Activated naive CD8-positive, alpha-beta T cell treated with anti-CD3 and anti-CD28 coated beads, Interleukin-2, amount 10 ng/mL, durations not matched to agents 7 days and 5 days (primary cell): ENCODE data around the gene HSPA8. TPM values are rescaled to one million over a fixed set of nuclear protein-coding genes. Genes with fewer than 3 reads are reported as not detected.
"Not testable (repeated sequence)": the region's sequence is repeated elsewhere in the genome, so short reads cannot be mapped to it uniquely, and the experiment has no call there.

Source experiments
- ATAC-seq: fragments of 150-1000 bp; cut with Tn5 transposase; one replicate; pipeline ENCODE4 v1.10.0; 2021; ENCODE audit warnings: low read depth, moderate library complexity
- POLR2A ChIA-PET: fragments of 350-600 bp; sonication (Branson Sonifier 250); formaldehyde crosslinking; loops from one replicate; lab custom pipeline; 2021; ENCODE audit warnings: antibody characterized with exemption; lab: Charles Lee
- DNase-seq: peaks from one replicate; pipeline ENCODE4 v3.0.0; 2021
- H3K27ac Mint-ChIP-seq: one replicate; pipeline ENCODE4 v1.8.0; 2022; ENCODE audit warnings: mild to moderate bottlenecking, mixed read lengths
- H3K27me3 Mint-ChIP-seq: one replicate; pipeline ENCODE4 v1.8.0; 2022; ENCODE audit warnings: mild to moderate bottlenecking, moderate library complexity, mixed read lengths
- H3K36me3 Mint-ChIP-seq: one replicate; pipeline ENCODE4 v1.8.0; 2021; ENCODE audit warnings: mild to moderate bottlenecking, mixed read lengths
- H3K4me1 Mint-ChIP-seq: one replicate; pipeline ENCODE4 v1.8.0; 2021; ENCODE audit warnings: mixed read lengths
- H3K4me3 Mint-ChIP-seq: one replicate; pipeline ENCODE4 v1.8.0; 2022; ENCODE audit warnings: mild to moderate bottlenecking, moderate library complexity, mixed read lengths
- H3K9me3 Mint-ChIP-seq: one replicate; pipeline ENCODE4 v1.8.0; 2021; ENCODE audit warnings: mixed read lengths
- total RNA-seq, 2 experiments: library from RNA; stranded (reverse); gene quantifications; one replicate each; pipeline ENCODE4 v1.2.3, GENCODE V29; 2021

The HSPA8 gene
- total RNA-seq = 1,000 to 10,000 TPM; 1,098 to 1,132 TPM

DNA sequence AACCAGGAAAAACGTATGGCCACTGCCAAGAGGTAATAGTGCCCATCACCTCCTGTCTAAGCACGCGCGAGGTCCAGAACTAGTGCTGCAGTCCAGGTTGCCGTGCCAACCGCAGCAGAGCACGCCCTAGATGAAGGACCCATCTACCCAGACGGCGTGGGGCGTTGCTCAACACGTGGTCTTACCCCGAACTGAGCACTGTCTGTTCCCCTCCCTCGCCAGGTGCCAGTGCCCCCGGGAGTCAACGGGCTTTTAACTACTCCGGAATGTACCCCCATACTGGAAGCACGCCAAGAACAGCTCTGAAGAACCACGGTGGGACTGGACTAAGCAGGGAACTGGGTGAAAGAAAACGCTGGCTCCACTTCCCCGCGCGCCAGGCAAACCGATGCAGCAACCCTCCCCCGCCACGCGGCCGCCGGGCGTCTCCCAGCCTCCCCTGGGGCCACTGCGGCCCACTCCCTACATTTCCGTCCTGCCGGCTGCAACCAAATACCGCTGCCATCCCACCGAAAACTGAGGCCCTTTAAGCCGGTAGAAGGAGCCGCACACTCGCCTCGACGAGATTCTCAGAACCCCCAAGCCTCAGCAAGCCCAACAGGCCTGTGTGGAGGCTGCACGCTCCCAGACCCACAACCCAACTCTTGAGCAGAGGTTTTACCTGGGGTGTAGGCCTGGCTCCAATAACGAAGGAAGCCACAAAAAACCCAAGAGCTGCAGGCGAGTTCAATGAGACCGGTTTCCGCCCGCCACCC is at the start of gene HSPA8:
HSPA8 (minus strand) TSS at position 734 of the 755 bp plus-strand sequence. CDS start 812 bp downstream, outside the sequence.
- POLR2A ChIA-PET = interaction anchor here (0.6 to 12.1 kb wide), 31 partner anchors 7 to 1889 kb away, joined by 3 to 178 read pairs (median 4); partner anchors contain the start of genes CRTAM and UBASH3B
- H3K9me3 Mint-ChIP-seq = no peaks in the 10 kb centered on the region
- H3K36me3 Mint-ChIP-seq = peaks cover 62% of the 10 kb centered on the region
- DNase-seq = no peak
- ATAC-seq = peak; percentile 5
- peak within 1 kb of the TSS; percentile 98 for H3K4me3 Mint-ChIP-seq
- no peaks in the 10 kb centered on the region for H3K27me3 Mint-ChIP-seq
- peak within 1 kb of the TSS; percentile 100 for H3K27ac Mint-ChIP-seq
- peaks cover 55% of the 10 kb centered on the region for H3K4me1 Mint-ChIP-seq

DNA sequence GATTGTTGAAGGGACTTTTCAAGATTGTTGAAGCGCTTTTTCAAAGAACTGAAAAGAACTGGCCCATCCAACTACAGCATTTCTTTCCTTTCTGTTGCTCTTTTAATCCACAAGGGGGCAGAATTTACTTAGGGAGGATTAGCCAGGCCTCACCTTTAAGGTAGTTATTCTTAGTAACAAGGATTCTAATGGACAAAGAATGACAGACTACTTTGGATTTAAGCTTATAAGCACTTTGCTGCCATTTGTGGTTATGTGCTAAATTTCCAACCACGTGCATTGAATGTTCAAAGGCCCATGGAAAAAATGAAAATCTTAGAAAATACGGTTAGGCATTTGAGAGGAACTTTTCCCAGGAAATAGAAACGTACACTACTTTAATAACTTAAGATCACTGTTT is 49.5 kb upstream of the HSPA8 start:
- H3K27ac Mint-ChIP-seq = no peak overlapping the region
- H3K4me3 Mint-ChIP-seq = no peak overlapping the region
- H3K36me3 Mint-ChIP-seq = peaks cover 2% of the 10 kb centered on the region
- DNase-seq (no peak), ATAC-seq (peak; percentile 58)
- POLR2A ChIA-PET = interaction anchor here (0.6 to 2.6 kb wide), 2 partner anchors 136 to 295 kb away, joined by 3 to 8 read pairs; no protein-coding TSS in a partner anchor
- H3K27me3 Mint-ChIP-seq = peaks cover 18% of the 10 kb centered on the region
- peaks cover 6% of the 10 kb centered on the region for H3K9me3 Mint-ChIP-seq
- H3K4me1 Mint-ChIP-seq = peaks cover 2% of the 10 kb centered on the region

DNA sequence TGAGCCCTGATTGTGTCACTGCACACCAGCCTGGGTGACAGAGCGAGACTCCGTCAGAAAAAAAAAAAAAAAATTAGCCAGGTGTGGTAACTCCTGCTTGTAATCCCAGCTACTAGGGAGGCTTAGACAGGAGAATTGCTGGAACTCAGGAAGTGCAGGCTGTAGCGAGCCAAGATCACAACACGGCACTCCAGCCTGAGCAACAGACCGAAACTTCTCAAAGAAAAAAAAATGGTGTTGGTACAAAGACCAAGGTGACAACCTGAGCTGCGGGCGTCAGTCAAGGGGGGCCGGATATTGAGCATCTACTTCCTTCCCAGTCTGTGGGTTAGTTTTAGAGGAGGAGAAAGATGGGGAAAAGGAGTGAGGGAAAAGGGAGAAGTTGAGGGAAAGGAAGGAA is 48.5 kb upstream of the HSPA8 start:
- Mint-ChIP-seq H3K27ac (no peak overlapping the region), H3K36me3 (no peaks in the 10 kb centered on the region), H3K9me3 (no peaks in the 10 kb centered on the region), H3K4me1 (peaks cover 2% of the 10 kb centered on the region), H3K27me3 (peaks cover 18% of the 10 kb centered on the region), H3K4me3 (peak overlapping the region; percentile 10)
- DNase-seq (no peak), ATAC-seq (peak; percentile 30)
- POLR2A ChIA-PET = interaction anchor here (0.7 to 2.6 kb wide), 4 partner anchors 10 to 271 kb away, joined by 3 to 8 read pairs (median 4); partner anchors contain the start of gene HSPA8

DNA sequence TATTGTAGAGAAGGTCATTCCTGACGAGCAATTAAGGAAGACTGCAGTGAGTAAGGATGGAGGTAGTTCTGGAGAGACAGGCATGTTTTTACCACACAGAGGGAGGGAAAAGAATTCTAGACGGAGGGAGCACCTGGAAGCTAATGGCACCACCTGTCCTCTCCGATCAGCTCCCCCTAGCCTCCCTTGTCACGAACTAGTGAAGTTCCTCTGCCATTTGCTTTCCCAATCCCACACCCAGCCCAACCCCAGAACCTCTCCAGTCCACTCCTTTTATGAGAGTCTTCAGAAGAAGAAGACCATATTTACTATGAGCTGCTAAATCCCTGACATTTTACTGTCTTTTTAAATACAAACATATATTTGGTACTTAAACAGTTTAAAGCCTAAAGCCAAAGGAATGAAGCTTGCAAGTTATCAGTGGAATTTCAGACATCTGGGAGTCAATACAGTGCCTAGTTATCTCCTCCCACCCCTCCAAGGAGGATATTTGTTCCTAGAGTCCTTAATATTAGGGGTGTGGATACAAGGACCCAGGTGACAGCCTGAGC is 46.1 kb upstream of the HSPA8 start:
- no peak overlapping the region for H3K27ac Mint-ChIP-seq
- no peaks in the 10 kb centered on the region for H3K9me3 Mint-ChIP-seq
- peaks cover 9% of the 10 kb centered on the region for H3K27me3 Mint-ChIP-seq
- peaks cover 7% of the 10 kb centered on the region for H3K4me1 Mint-ChIP-seq
- ATAC-seq (no peak), DNase-seq (no peak)
- no peak overlapping the region for H3K4me3 Mint-ChIP-seq
- POLR2A ChIA-PET = no interaction called here
- no peaks in the 10 kb centered on the region for H3K36me3 Mint-ChIP-seq

DNA sequence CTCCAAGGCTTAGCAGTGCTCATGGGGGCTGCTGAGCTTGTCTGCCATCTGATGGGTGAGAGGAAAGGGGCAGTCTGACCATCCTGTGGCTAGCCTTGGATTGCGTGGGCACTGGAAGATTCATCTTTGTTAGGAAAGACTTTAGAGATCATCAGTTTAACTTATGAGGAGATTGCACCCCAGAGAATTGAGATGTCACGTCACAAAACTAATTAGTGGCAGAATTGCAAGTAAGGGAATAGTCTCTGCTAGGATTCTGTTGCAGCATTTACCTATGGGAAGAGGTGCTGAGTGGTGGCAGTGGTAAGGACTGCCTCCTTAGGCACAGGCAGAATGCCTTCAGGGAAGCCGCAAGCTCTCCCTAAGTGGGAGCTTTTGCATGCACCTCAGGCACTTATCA is 42.8 kb upstream of the HSPA8 start:
- H3K9me3 Mint-ChIP-seq = no peaks in the 10 kb centered on the region
- no peak overlapping the region for H3K4me3 Mint-ChIP-seq
- no peak for ATAC-seq
- DNase-seq = no peak
- POLR2A ChIA-PET = no interaction called here
- peaks cover 9% of the 10 kb centered on the region for H3K27me3 Mint-ChIP-seq
- H3K36me3 Mint-ChIP-seq = no peaks in the 10 kb centered on the region
- peaks cover 13% of the 10 kb centered on the region for H3K4me1 Mint-ChIP-seq
- H3K27ac Mint-ChIP-seq = no peak overlapping the region

DNA sequence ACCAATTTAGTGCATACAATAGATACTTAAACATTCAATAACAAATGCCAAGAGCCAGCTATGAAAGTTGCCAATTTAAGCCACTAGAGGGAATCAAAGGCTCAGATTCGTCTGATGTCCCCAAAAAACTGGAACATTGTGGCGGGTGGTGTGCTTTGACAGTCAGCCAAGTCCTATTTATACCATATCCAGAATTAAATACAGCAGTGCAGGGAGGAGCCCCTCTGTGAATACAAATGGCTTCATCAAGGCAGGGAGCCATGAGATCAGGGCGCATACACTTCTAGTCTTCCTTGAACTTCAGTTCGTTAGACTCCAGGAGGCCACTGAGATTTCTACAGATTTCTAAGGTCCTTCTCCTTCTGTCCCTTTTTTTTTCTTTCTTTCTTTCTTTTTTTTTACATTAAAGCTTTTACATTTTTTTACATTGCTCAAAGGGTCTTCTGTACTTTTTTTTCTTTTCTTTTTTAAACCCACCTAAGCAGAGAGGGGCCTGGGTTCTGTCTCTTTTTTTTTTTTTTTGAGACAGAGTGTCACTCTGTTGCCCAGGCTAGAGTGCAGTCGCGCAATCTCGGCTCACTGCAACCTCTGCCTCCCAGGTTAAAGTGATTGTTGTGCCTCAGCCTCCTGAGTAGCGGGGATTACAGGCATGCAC is 41.5 kb upstream of the HSPA8 start:
- Mint-ChIP-seq H3K9me3 (no peaks in the 10 kb centered on the region), H3K36me3 (no peaks in the 10 kb centered on the region), H3K27me3 (peaks cover 9% of the 10 kb centered on the region), H3K4me3 (no peak overlapping the region), H3K4me1 (peaks cover 13% of the 10 kb centered on the region), H3K27ac (no peak overlapping the region)
- no peak for DNase-seq
- POLR2A ChIA-PET = interaction anchor here (0.7 to 3.1 kb wide), 7 partner anchors 35 to 158 kb away, joined by 3 to 27 read pairs (median 3); partner anchors contain the start of gene HSPA8
- ATAC-seq = peak; percentile 70

DNA sequence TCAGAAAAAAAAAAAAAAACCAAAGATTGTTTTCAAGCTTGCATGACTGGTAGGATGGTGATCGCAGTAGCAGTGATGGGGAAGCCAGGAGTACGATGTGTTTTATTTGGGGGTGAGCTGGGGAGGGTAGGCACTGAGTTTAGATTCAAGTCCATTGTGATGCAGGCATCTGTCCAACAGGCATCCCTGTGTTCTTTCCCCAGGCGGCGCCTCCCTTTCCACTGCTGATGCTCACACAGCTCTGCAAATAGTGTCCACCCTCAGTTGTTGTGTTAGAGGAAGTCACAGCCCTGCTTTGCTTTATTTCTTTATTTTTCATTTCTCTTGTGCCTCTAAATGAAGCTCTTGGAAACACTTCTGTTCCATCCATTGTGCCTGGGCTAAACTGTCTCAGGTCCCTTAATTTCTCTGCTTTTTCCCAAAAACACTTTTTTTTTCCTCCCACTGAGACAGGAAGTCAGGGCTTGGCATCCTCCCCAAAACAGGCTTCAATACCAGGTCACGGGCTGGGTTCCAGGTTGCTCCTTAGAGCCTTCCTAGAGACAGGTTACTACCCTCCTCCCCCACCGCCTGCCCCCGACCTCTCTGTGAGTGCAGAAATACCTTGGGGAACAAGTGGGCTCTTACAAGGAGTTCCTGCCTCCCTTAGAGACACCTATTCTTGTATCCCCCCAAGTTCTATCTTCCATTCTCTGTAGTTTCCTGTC is 38.6 kb upstream of the HSPA8 start:
- Mint-ChIP-seq H3K9me3 (no peaks in the 10 kb centered on the region), H3K4me3 (peak overlapping the region; percentile 12), H3K4me1 (peaks cover 13% of the 10 kb centered on the region), H3K36me3 (no peaks in the 10 kb centered on the region), H3K27ac (peak overlapping the region; percentile 73), H3K27me3 (peaks cover under 1% of the 10 kb centered on the region)
- DNase-seq (no peak), ATAC-seq (no peak)
- POLR2A ChIA-PET = interaction anchor here (1.0 to 3.1 kb wide), 4 partner anchors 10 to 38 kb away, joined by 3 to 8 read pairs (median 6); partner anchors contain the start of gene HSPA8

DNA sequence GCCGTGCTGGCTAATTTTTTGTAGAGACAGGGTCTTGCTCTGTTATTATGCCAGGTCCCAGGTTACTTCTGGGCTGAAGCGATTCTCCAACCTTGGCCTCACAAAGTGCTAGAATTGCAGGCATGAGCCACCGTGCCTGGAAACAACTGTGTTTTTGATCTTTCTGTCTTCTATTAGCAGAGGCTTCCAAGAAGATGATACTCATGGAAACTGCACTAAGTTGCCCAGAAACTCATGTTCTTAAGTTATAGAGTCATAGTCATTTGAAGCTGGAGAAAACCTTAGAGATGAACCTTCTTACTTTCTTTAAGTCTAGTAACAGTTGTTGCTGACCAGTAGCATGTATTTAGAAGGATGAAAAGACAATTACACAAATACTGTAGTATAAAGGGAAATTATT is 37.1 kb upstream of the HSPA8 start:
- H3K4me1 Mint-ChIP-seq = peaks cover 12% of the 10 kb centered on the region
- ATAC-seq (no peak), DNase-seq (no peak)
- no peak overlapping the region for H3K27ac Mint-ChIP-seq
- no peak overlapping the region for H3K4me3 Mint-ChIP-seq
- H3K27me3 Mint-ChIP-seq = peaks cover 3% of the 10 kb centered on the region
- POLR2A ChIA-PET = interaction anchor here (0.9 kb wide), 1 partner anchor 10 kb away, joined by 4 read pairs; no protein-coding TSS in a partner anchor
- H3K36me3 Mint-ChIP-seq = no peaks in the 10 kb centered on the region
- H3K9me3 Mint-ChIP-seq = no peaks in the 10 kb centered on the region

DNA sequence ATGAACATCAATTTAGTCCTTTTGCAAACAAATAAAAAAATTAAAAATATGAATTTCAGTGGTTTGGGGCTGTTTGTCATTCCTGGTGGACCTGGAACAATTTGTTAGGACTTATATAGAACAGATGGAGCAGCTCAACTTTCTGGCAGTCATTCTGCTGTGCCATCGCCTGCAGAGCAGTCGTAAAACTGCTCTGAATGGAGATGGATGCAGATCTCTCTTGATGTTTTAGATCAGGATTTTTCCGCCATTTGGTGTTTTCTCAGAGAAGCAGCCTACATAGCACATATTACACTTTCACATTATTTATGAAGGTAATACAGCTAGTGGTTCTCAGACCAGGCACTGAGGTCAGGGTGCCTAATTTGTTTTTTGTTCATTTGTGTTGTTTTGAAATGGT is 31.8 kb upstream of the HSPA8 start:
- H3K36me3 Mint-ChIP-seq = no peaks in the 10 kb centered on the region
- ATAC-seq (no peak), DNase-seq (no peak)
- no peaks in the 10 kb centered on the region for H3K9me3 Mint-ChIP-seq
- H3K4me1 Mint-ChIP-seq = no peaks in the 10 kb centered on the region
- POLR2A ChIA-PET = interaction anchor here (1.2 to 1.4 kb wide), 3 partner anchors 31 to 40 kb away, joined by 3 read pairs; partner anchors contain the start of gene HSPA8
- no peak overlapping the region for H3K27ac Mint-ChIP-seq
- H3K4me3 Mint-ChIP-seq = no peak overlapping the region
- peaks cover 3% of the 10 kb centered on the region for H3K27me3 Mint-ChIP-seq

DNA sequence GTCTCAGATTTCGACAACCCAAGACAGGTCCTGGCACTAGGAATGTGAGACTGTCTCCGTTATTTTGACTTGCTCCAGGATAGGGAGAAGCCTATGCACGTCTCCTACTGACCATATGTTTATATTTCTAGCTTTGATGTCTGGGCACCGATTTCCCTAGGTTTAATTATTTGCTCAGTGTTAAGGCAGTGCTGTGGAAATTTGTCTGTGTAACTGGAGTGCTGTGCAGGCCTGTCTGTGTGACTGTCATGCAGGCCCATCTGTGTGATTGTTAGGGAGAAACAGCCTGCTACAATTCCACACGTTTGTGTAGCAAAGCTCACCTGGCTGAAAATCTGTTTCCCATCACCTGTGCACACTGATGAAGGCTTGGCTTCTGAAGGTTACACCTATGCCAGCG is 29.6 kb upstream of the HSPA8 start:
- Mint-ChIP-seq H3K4me3 (no peak overlapping the region), H3K27ac (no peak overlapping the region), H3K9me3 (no peaks in the 10 kb centered on the region), H3K27me3 (peaks cover 3% of the 10 kb centered on the region), H3K4me1 (peaks cover 12% of the 10 kb centered on the region), H3K36me3 (no peaks in the 10 kb centered on the region)
- POLR2A ChIA-PET = interaction anchor here (12.6 kb wide), 1 partner anchor 26 kb away, joined by 178 read pairs; the partner anchor contains the start of gene HSPA8
- DNase-seq (no peak), ATAC-seq (no peak)

DNA sequence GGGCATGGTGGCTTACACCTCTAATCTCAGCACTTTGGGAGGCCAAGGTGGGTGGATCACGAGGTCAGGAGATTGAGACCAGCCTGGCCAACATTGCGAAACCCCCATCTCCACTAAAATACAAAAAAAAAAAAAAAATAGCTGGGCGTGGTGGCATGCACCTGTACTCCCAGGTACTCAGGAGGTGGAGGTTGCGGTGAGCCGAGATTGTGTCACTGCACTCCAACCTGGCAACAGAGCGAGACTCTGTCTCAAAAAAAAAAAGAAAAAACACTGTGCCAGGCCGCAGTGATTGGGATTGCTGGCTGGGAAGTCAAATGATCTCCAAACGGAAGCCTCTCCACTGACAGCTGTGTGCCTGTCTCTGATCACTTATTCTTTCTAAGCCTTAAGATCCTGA is 28.2 kb upstream of the HSPA8 start:
- not testable (repeated sequence) for H3K9me3 Mint-ChIP-seq, H3K36me3 Mint-ChIP-seq, H3K4me3 Mint-ChIP-seq, DNase-seq, H3K27ac Mint-ChIP-seq, H3K27me3 Mint-ChIP-seq, ATAC-seq
- peaks cover 19% of the 10 kb centered on the region for H3K4me1 Mint-ChIP-seq
- POLR2A ChIA-PET = interaction anchor here (0.6 to 12.6 kb wide), 4 partner anchors 25 to 385 kb away, joined by 3 to 178 read pairs (median 3); partner anchors contain the start of gene HSPA8

DNA sequence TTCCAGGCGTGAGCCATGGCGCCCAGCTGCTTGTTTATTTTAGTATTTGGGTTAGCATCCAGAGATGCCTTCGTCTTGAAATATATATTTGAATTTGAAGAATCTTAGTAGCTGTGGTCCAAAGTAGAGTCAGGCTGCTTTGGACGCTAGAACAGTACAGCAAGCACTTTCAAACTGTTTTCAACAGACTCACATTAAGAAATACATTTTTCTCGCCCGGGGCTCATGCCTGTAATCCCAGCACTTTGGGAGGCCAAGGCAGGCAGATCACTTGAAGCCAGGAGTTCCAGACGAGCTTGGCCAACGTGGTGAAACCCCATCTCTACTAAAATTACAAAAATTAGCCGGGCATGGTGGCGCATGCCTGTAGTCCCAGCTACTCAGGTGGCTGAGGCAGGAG is 27.0 kb upstream of the HSPA8 start:
- H3K4me3 Mint-ChIP-seq, ATAC-seq, H3K36me3 Mint-ChIP-seq, H3K9me3 Mint-ChIP-seq, DNase-seq, H3K27me3 Mint-ChIP-seq: not testable (repeated sequence)
- H3K4me1 Mint-ChIP-seq = peaks cover 20% of the 10 kb centered on the region
- POLR2A ChIA-PET = interaction anchor here (1.3 to 12.6 kb wide), 4 partner anchors 10 to 32 kb away, joined by 3 to 178 read pairs (median 5); partner anchors contain the start of gene HSPA8
- peak overlapping the region; percentile 60 for H3K27ac Mint-ChIP-seq
